Neural cell (in vitro differentiated cells): ENCODE measurements around the gene CHPF2. TPM values are rescaled to one million over a fixed set of nuclear protein-coding genes. Genes with fewer than 3 reads are reported as not detected.

Experiments used
- H2AFZ ChIP-seq: fragments of 200-600, 300-800 bp; sonication (generic), shearing (Covaris generic); 2 replicates; pipeline ENCODE4 v1.6.0; 2014; ENCODE audit warnings: low read depth, mild to moderate bottlenecking, antibody characterized with exemption, low read length, moderate library complexity
- H3F3A ChIP-seq: fragments of 200-600 bp; shearing (Covaris generic); 2 replicates; pipeline ENCODE4 v1.6.1; 2016; ENCODE audit warnings: mild to moderate bottlenecking, moderate library complexity, mixed read lengths, antibody characterized with exemption, low read length; ENCODE audit not compliant: insufficient read depth, poor library complexity, severe bottlenecking
- H3K27ac ChIP-seq: fragments of 200-600, 300-800 bp; sonication (generic), shearing (Covaris generic); 2 replicates; pipeline ENCODE4 v1.5.1; 2014; ENCODE audit warnings: mild to moderate bottlenecking, low read length, moderate library complexity
- H3K27me3 ChIP-seq: fragments of 300-800, 200-600 bp; sonication (generic), shearing (Covaris generic); 2 replicates; pipeline ENCODE4 v1.6.0; 2014; ENCODE audit warnings: mild to moderate bottlenecking, low read depth, low read length, moderate library complexity; ENCODE audit not compliant: insufficient read depth
- H3K36me3 ChIP-seq: fragments of 300-800, 200-600 bp; sonication (generic), shearing (Covaris generic); 2 replicates; pipeline ENCODE4 v1.5.1; 2014; ENCODE audit warnings: mild to moderate bottlenecking, antibody characterized with exemption, low read length, moderate library complexity; ENCODE audit not compliant: insufficient read depth
- H3K4me2 ChIP-seq: fragments of 300-800, 200-600 bp; sonication (generic), shearing (Covaris generic); 2 replicates; pipeline ENCODE4 v1.6.0; 2014; ENCODE audit warnings: mild to moderate bottlenecking, low read length
- H3K4me3 ChIP-seq: fragments of 300-800, 200-600 bp; sonication (generic), shearing (Covaris generic); 2 replicates; pipeline ENCODE4 v1.5.1; 2014; ENCODE audit warnings: mild to moderate bottlenecking, low read length, moderate library complexity
- H3K79me2 ChIP-seq: fragments of 200-600 bp; shearing (Covaris generic); replicated peaks from 2 replicates; pipeline ENCODE4 v1.6.0; 2014; ENCODE audit warnings: mild to moderate bottlenecking, low read length, moderate library complexity; ENCODE audit not compliant: insufficient read depth
- H3K9ac ChIP-seq: fragments of 300-800, 200-600 bp; sonication (generic), shearing (Covaris generic); 2 replicates; pipeline ENCODE4 v1.6.1; 2016; ENCODE audit warnings: mild to moderate bottlenecking, low read length, mixed read lengths
- H3K9me2 ChIP-seq: fragments of 200-600 bp; shearing (Covaris generic); 2 replicates; pipeline ENCODE4 v1.6.1; 2016; ENCODE audit warnings: mild to moderate bottlenecking, low read length, mixed read lengths; ENCODE audit not compliant: insufficient read depth
- H3K9me3 ChIP-seq: fragments of 200-600, 300-800 bp; sonication (generic), shearing (Covaris generic); 2 replicates; pipeline ENCODE4 v1.6.1; 2016; ENCODE audit warnings: mild to moderate bottlenecking, mixed run types, low read length, moderate library complexity, mixed read lengths
- H4K20me1 ChIP-seq: fragments of 200-600 bp; shearing (Covaris generic); 2 replicates; pipeline ENCODE4 v1.6.1; 2016; ENCODE audit warnings: mild to moderate bottlenecking, mixed run types; ENCODE audit not compliant: insufficient read depth
- EP300 ChIP-seq: fragments of 450-650 bp; conservative IDR thresholded peaks from 2 replicates; pipeline ENCODE4 v1.6.1; 2014; ENCODE audit warnings: antibody characterized with exemption, mild to moderate bottlenecking, moderate library complexity; ENCODE audit not compliant: poor library complexity, severe bottlenecking
- EZH2 ChIP-seq: fragments of 200-600, 300-800 bp; shearing (Covaris generic), sonication (generic); IDR thresholded peaks from 2 replicates; pipeline ENCODE4 v1.6.1; 2014; ENCODE audit warnings: antibody characterized with exemption, low read length, borderline replicate concordance, mild to moderate bottlenecking; ENCODE audit not compliant: insufficient read depth, poor library complexity, severe bottlenecking
- MXI1 ChIP-seq: fragments of 450-650 bp; conservative IDR thresholded peaks from 2 replicates; pipeline ENCODE4 v1.6.1; 2014; ENCODE audit warnings: antibody characterized with exemption, mild to moderate bottlenecking; ENCODE audit not compliant: poor library complexity, severe bottlenecking
- POLR2AphosphoS5 ChIP-seq: IDR thresholded peaks from 2 replicates; pipeline ENCODE4 v1.6.1; 2012
- RAD21 ChIP-seq: fragments of 450-650 bp; conservative IDR thresholded peaks from 2 replicates; pipeline ENCODE4 v1.6.1; 2014; ENCODE audit warnings: antibody characterized with exemption, mild to moderate bottlenecking, moderate library complexity
- SMC3 ChIP-seq: fragments of 450-650 bp; conservative IDR thresholded peaks from 2 replicates; pipeline ENCODE4 v1.6.1; 2014; ENCODE audit warnings: antibody characterized with exemption, mild to moderate bottlenecking, moderate library complexity; ENCODE audit not compliant: poor library complexity
- TAF1 ChIP-seq: IDR thresholded peaks from 2 replicates; pipeline ENCODE4 v1.6.1; 2012; ENCODE audit warnings: low read depth
- polyA plus RNA-seq: library from polyadenylated mRNA; depleted of rRNA; stranded (reverse); fragments of >200 nt; gene quantifications from 2 replicates; pipeline ENCODE4 v1.2.3, GENCODE V29; 2014
- TF ChIP-seq, protein P1 (sequence below): fragments of 450-650 bp; IDR thresholded peaks from 2 replicates; pipeline ENCODE4 v1.5.1; 2014; ENCODE audit warnings: antibody characterized with exemption, mild to moderate bottlenecking, moderate library complexity; ENCODE audit not compliant: poor library complexity, severe bottlenecking
- TF ChIP-seq, protein P2 (sequence below): IDR thresholded peaks from 2 replicates; pipeline ENCODE4 v1.6.1; 2012; ENCODE audit warnings: borderline replicate concordance

The CHPF2 gene
- polyA plus RNA-seq, 1 donor from 2014 or later = 22.5 TPM

DNA sequence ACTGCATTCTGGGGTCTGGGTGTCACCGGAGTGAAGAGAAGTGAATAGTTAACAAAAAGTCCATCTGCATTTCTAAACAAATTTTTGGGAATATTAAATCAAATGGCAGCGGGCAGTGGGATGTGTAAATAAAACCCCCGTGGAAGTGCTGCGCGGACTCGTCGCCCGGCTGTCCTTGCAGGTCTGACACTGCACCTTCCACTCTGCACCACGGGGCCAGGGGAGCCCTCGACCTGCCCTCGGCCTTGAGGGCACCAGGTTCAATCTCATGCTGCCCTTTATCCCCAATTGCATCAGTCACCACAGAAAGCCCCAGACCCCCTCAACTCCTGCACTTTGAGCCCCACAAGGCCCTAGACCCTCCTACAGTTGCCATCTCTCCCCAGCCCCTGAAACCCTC lies 22.6 kb downstream of the CHPF2 start:
- H3K36me3 ChIP-seq = no peaks in the 10 kb centered on the region
- no peaks in the 10 kb centered on the region for H3F3A ChIP-seq
- H3K4me3 ChIP-seq = no peak overlapping the region
- no peaks in the 10 kb centered on the region for H3K79me2 ChIP-seq
- H3K4me2 ChIP-seq = no peak overlapping the region
- no peaks in the 10 kb centered on the region for H4K20me1 ChIP-seq
- TF ChIP-seq EZH2 (no peak), TAF1 (no peak), POLR2AphosphoS5 (no peak), SMC3 (no peak), EP300 (no peak), MXI1 (no peak), RAD21 (no peak)
- TF ChIP-seq, protein P1, sequence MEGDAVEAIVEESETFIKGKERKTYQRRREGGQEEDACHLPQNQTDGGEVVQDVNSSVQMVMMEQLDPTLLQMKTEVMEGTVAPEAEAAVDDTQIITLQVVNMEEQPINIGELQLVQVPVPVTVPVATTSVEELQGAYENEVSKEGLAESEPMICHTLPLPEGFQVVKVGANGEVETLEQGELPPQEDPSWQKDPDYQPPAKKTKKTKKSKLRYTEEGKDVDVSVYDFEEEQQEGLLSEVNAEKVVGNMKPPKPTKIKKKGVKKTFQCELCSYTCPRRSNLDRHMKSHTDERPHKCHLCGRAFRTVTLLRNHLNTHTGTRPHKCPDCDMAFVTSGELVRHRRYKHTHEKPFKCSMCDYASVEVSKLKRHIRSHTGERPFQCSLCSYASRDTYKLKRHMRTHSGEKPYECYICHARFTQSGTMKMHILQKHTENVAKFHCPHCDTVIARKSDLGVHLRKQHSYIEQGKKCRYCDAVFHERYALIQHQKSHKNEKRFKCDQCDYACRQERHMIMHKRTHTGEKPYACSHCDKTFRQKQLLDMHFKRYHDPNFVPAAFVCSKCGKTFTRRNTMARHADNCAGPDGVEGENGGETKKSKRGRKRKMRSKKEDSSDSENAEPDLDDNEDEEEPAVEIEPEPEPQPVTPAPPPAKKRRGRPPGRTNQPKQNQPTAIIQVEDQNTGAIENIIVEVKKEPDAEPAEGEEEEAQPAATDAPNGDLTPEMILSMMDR = no peak
- TF ChIP-seq, protein P2, sequence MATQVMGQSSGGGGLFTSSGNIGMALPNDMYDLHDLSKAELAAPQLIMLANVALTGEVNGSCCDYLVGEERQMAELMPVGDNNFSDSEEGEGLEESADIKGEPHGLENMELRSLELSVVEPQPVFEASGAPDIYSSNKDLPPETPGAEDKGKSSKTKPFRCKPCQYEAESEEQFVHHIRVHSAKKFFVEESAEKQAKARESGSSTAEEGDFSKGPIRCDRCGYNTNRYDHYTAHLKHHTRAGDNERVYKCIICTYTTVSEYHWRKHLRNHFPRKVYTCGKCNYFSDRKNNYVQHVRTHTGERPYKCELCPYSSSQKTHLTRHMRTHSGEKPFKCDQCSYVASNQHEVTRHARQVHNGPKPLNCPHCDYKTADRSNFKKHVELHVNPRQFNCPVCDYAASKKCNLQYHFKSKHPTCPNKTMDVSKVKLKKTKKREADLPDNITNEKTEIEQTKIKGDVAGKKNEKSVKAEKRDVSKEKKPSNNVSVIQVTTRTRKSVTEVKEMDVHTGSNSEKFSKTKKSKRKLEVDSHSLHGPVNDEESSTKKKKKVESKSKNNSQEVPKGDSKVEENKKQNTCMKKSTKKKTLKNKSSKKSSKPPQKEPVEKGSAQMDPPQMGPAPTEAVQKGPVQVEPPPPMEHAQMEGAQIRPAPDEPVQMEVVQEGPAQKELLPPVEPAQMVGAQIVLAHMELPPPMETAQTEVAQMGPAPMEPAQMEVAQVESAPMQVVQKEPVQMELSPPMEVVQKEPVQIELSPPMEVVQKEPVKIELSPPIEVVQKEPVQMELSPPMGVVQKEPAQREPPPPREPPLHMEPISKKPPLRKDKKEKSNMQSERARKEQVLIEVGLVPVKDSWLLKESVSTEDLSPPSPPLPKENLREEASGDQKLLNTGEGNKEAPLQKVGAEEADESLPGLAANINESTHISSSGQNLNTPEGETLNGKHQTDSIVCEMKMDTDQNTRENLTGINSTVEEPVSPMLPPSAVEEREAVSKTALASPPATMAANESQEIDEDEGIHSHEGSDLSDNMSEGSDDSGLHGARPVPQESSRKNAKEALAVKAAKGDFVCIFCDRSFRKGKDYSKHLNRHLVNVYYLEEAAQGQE = no peak
- H3K27me3 ChIP-seq = no peaks in the 10 kb centered on the region
- H2AFZ ChIP-seq = no peak overlapping the region
- H3K9me2 ChIP-seq = no peaks in the 10 kb centered on the region
- no peak overlapping the region for H3K27ac ChIP-seq
- H3K9me3 ChIP-seq = no peaks in the 10 kb centered on the region
- no peak overlapping the region for H3K9ac ChIP-seq

DNA sequence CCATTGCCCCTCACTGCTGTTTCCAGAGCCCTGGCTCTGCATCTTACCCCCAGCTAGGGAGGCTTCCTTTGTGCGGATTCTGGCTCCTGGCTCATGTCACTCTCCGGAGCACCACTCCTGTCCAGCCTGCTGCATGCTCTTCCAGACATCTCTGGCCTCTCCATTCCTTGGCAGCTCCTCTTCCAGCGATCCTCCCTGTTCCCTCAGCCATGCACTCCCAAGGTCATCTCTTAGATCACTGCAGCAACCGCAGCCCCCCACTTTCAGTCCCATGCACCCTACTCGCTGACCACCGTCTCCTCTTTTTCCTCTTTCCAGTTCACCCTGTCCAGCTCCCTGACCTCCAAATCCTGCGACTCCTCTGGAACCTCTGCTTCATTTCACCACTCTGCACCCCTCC lies 23.1 kb downstream of the CHPF2 start:
- H3K4me2 ChIP-seq = no peak overlapping the region
- no peak overlapping the region for H2AFZ ChIP-seq
- no peaks in the 10 kb centered on the region for H3K9me2 ChIP-seq
- H3K79me2 ChIP-seq = no peaks in the 10 kb centered on the region
- no peaks in the 10 kb centered on the region for H3K9me3 ChIP-seq
- no peak overlapping the region for H3K27ac ChIP-seq
- no peaks in the 10 kb centered on the region for H3K27me3 ChIP-seq
- no peaks in the 10 kb centered on the region for H4K20me1 ChIP-seq
- no peaks in the 10 kb centered on the region for H3K36me3 ChIP-seq
- no peak overlapping the region for H3K9ac ChIP-seq
- no peak overlapping the region for H3K4me3 ChIP-seq
- TF ChIP-seq SMC3 (no peak), EP300 (no peak), MXI1 (no peak), EZH2 (no peak), RAD21 (no peak), POLR2AphosphoS5 (no peak), TAF1 (no peak)
- TF ChIP-seq, protein P2 = no peak
- TF ChIP-seq, protein P1 = no peak
- H3F3A ChIP-seq = no peaks in the 10 kb centered on the region
